Central memory CD8-positive, alpha-beta T cell (primary cell): ENCODE results near the gene SVEP1.

Experiments used
- ATAC-seq: fragments of 150-1000 bp; cut with Tn5 transposase; replicated peaks from 2 replicates; pipeline ENCODE4 v1.10.0; 2022; ENCODE audit warnings: mild to moderate bottlenecking, moderate FRiP score, moderate number of reproducible peaks; ENCODE audit not compliant: poor library complexity, severe bottlenecking; ENCODE audit errors: extremely low read depth
- DNase-seq, 2 donors: peaks; one replicate each; pipeline ENCODE4 v3.0.0; 2021; ENCODE audit warnings: low spot score in 2 of 2
- H3K27ac Mint-ChIP-seq: one replicate; pipeline ENCODE4 v1.8.0; 2022; ENCODE audit warnings: low read depth, mild to moderate bottlenecking, moderate library complexity, mixed read lengths
- H3K27me3 Mint-ChIP-seq: one replicate; pipeline ENCODE4 v1.8.0; 2022; ENCODE audit warnings: mixed read lengths
- H3K36me3 Mint-ChIP-seq: one replicate; pipeline ENCODE4 v1.8.0; 2022; ENCODE audit warnings: mild to moderate bottlenecking, moderate library complexity, mixed read lengths; ENCODE audit not compliant: insufficient read depth
- H3K4me1 Mint-ChIP-seq: one replicate; pipeline ENCODE4 v1.8.0; 2022; ENCODE audit warnings: mixed read lengths
- H3K4me3 Mint-ChIP-seq: one replicate; pipeline ENCODE4 v1.8.0; 2022; ENCODE audit warnings: mild to moderate bottlenecking, moderate library complexity, mixed read lengths
- H3K9me3 Mint-ChIP-seq: one replicate; pipeline ENCODE4 v1.8.0; 2022; ENCODE audit warnings: mixed read lengths

Gene SVEP1

GRCh38 chr9:110601098-110601497, 21.6 kb upstream of the SVEP1 start:
- no peak for DNase-seq
- H3K4me1 Mint-ChIP-seq, result no peaks in the 10 kb centered on the region
- peaks cover 6% of the 10 kb centered on the region for H3K9me3 Mint-ChIP-seq
- H3K27me3 Mint-ChIP-seq, result no peaks in the 10 kb centered on the region
- H3K27ac Mint-ChIP-seq, result no peak overlapping the region
- ATAC-seq, result no peak
- H3K36me3 Mint-ChIP-seq, result no peaks in the 10 kb centered on the region
- no peak overlapping the region for H3K4me3 Mint-ChIP-seq

GRCh38 chr9:110599468-110599867, 19.9 kb upstream of the SVEP1 start:
- Mint-ChIP-seq H3K9me3 (peaks cover 10% of the 10 kb centered on the region), H3K27me3 (no peaks in the 10 kb centered on the region), H3K4me3 (no peak overlapping the region), H3K36me3 (no peaks in the 10 kb centered on the region), H3K27ac (no peak overlapping the region), H3K4me1 (no peaks in the 10 kb centered on the region)
- ATAC-seq (no peak), DNase-seq (no peak)

GRCh38 chr9:110592044-110592830, 12.7 kb upstream of the SVEP1 start:
- Mint-ChIP-seq H3K27ac (no peak overlapping the region), H3K9me3 (peaks cover 9% of the 10 kb centered on the region), H3K4me1 (no peaks in the 10 kb centered on the region), H3K4me3 (no peak overlapping the region), H3K27me3 (no peaks in the 10 kb centered on the region), H3K36me3 (no peaks in the 10 kb centered on the region)
- DNase-seq (no peak), ATAC-seq (no peak)

GRCh38 chr9:110591526-110591925, 12.0 kb upstream of the SVEP1 start:
- Mint-ChIP-seq H3K4me3 (no peak overlapping the region), H3K4me1 (no peaks in the 10 kb centered on the region), H3K27me3 (no peaks in the 10 kb centered on the region), H3K9me3 (peaks cover 11% of the 10 kb centered on the region), H3K27ac (no peak overlapping the region), H3K36me3 (no peaks in the 10 kb centered on the region)
- ATAC-seq (no peak), DNase-seq (no peak)

DNA sequence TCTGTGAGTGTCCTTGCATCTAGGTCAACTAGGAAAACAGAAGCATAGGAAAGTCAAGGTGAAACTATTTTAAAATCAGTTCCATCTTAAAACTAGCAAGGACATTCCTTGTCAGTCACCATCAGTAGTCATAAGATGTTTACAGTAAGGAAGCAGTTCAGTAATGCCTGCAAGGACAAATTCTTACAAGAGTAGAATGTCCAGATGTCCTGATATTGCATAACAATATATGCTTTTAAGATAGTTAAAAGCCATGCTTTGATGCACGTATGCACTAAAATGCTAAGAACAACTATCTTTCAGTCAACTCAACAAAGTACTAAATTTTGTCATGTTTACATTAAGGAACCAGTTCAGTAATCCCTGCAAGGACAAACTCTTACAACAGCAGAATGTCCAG, 11.3 kb upstream of the SVEP1 start:
- Mint-ChIP-seq H3K4me1 (no peaks in the 10 kb centered on the region), H3K27me3 (no peaks in the 10 kb centered on the region)
- no peak for ATAC-seq

GRCh38 chr9:110588296-110588695, 8.8 kb upstream of the SVEP1 start:
- no peaks in the 10 kb centered on the region for H3K27me3 Mint-ChIP-seq
- no peak overlapping the region for H3K4me3 Mint-ChIP-seq
- DNase-seq, result no peak
- H3K4me1 Mint-ChIP-seq, result no peaks in the 10 kb centered on the region
- no peak for ATAC-seq
- no peaks in the 10 kb centered on the region for H3K36me3 Mint-ChIP-seq
- peaks cover 17% of the 10 kb centered on the region for H3K9me3 Mint-ChIP-seq
- H3K27ac Mint-ChIP-seq, result no peak overlapping the region

More for the DNA sequence above, 11.3 kb upstream of the SVEP1 start:
- Mint-ChIP-seq H3K9me3 (peaks cover 14% of the 10 kb centered on the region), H3K36me3 (no peaks in the 10 kb centered on the region), H3K27ac (no peak overlapping the region), H3K4me3 (no peak overlapping the region)
- DNase-seq, result no peak

DNA sequence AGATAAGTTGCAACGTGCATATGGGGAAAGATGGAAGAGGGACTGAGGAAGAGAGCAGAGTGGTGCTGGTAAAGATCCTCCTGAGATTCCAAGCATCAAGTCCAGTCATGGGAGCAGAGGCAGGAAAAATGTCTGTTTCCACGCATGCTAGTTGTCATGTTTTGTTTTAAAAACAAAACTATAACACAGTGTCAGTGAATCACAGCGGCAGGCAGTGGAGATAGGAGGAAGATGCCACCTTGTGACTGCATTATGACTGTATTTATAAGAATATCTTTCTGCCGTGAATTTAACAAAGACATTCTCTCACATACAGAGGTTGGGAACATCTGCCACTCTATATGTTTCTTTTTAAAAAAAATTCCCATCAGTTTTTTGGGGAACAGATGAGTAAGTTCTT, 3.7 kb upstream of the SVEP1 start:
- peaks cover 24% of the 10 kb centered on the region for H3K27me3 Mint-ChIP-seq
- no peak overlapping the region for H3K4me3 Mint-ChIP-seq
- no peak for ATAC-seq
- no peaks in the 10 kb centered on the region for H3K36me3 Mint-ChIP-seq
- no peaks in the 10 kb centered on the region for H3K4me1 Mint-ChIP-seq
- H3K9me3 Mint-ChIP-seq, result peaks cover 12% of the 10 kb centered on the region
- H3K27ac Mint-ChIP-seq, result no peak overlapping the region
- DNase-seq, result no peak

- no peak overlapping the region for H3K27ac Mint-ChIP-seq
- no peaks in the 10 kb centered on the region for H3K36me3 Mint-ChIP-seq
- H3K4me3 Mint-ChIP-seq, result no peak overlapping the region
- ATAC-seq, result no peak
- no peaks in the 10 kb centered on the region for H3K4me1 Mint-ChIP-seq
- peaks cover 12% of the 10 kb centered on the region for H3K9me3 Mint-ChIP-seq
- no peak for DNase-seq
- H3K27me3 Mint-ChIP-seq, result peaks cover 25% of the 10 kb centered on the region
Observed at GRCh38 chr9:110582156-110582555, 2.6 kb upstream of the SVEP1 start.

DNA sequence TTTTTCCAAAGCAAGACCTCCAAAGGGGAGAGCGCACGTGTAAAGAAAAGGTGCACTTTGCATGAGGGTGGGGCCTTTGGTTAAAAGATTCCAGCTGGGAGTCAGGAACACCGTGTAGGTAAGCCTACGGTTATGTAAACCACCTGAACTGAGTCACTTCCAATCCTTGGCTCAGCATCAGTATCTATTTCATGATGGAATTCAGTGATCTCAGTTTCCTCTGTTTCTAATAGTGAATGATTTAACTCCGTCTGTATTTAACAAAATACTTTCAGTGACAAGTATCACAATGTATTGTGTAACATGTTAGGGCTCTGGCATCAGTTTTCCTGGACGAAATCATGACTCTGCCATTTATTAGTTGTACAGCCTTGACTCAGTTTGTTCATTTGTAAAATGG, 1.3 kb upstream of the SVEP1 start:
- peaks cover 6% of the 10 kb centered on the region for H3K9me3 Mint-ChIP-seq
- H3K4me3 Mint-ChIP-seq, result no peak overlapping the region
- DNase-seq, result no peak
- peaks cover 25% of the 10 kb centered on the region for H3K27me3 Mint-ChIP-seq
- H3K27ac Mint-ChIP-seq, result no peak overlapping the region
- ATAC-seq, result no peak
- no peaks in the 10 kb centered on the region for H3K36me3 Mint-ChIP-seq
- no peaks in the 10 kb centered on the region for H3K4me1 Mint-ChIP-seq

- Mint-ChIP-seq H3K27ac (peak overlapping the region; percentile 51), H3K9me3 (no peaks in the 10 kb centered on the region), H3K4me3 (no peak overlapping the region), H3K36me3 (no peaks in the 10 kb centered on the region), H3K27me3 (peaks cover 25% of the 10 kb centered on the region), H3K4me1 (no peaks in the 10 kb centered on the region)
- DNase-seq (no peak), ATAC-seq (no peak)
Observed at GRCh38 chr9:110579862-110580219, 300 bp upstream of the SVEP1 start.

DNA sequence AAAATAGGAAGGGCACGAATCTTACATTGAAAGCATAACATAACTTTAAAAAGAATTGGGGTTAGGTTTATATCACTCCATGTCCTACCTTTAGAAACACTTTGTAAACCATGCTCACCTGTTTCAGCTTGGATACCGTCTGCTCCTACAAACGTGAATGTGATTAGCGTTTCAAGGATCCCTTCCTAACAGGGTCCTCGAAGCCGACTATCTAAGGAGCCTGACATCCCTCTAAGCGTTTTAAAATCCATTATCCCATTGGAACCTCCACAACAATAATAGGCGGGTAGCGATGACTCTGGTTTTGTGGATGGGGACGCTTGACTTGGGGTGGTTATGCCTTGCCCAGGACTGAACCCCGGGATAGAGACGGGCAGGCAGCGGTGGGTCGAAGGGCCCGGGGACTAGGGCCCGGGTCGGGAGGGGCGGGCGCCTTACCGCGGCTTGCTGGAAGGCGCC, 937 bp downstream of the SVEP1 start:
- DNase-seq (no peak), ATAC-seq (no peak)
- peaks cover 25% of the 10 kb centered on the region for H3K27me3 Mint-ChIP-seq
- no peaks in the 10 kb centered on the region for H3K4me1 Mint-ChIP-seq
- H3K4me3 Mint-ChIP-seq, result no peak overlapping the region
- H3K36me3 Mint-ChIP-seq, result no peaks in the 10 kb centered on the region
- no peak overlapping the region for H3K27ac Mint-ChIP-seq
- no peaks in the 10 kb centered on the region for H3K9me3 Mint-ChIP-seq

DNA sequence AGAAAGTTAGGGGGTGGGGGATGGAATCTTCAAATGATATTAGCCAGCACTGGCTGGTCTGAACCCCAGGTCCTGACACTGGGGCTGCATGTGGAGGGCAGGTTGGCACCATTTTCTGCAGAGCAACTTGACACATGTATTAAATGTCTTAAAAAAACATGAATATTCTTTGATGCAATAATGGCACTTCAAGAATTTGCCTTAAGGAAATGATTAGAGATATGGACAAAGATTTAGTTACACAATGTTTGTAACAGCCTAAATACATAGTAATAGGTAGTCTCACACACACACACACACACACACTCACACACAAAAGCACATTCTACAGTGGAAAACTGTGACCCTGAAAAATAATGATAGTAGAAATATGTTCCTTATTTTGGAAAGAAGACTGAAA, 3.6 kb downstream of the SVEP1 start:
- ATAC-seq (no peak), DNase-seq (no peak)
- Mint-ChIP-seq H3K4me1 (no peaks in the 10 kb centered on the region), H3K4me3 (no peak overlapping the region), H3K27ac (no peak overlapping the region), H3K9me3 (no peaks in the 10 kb centered on the region), H3K27me3 (peaks cover 25% of the 10 kb centered on the region), H3K36me3 (no peaks in the 10 kb centered on the region)

- H3K9me3 Mint-ChIP-seq, result peaks cover 3% of the 10 kb centered on the region
- DNase-seq, result no peak
- H3K27ac Mint-ChIP-seq, result no peak overlapping the region
- no peak for ATAC-seq
- peaks cover 20% of the 10 kb centered on the region for H3K27me3 Mint-ChIP-seq
- no peaks in the 10 kb centered on the region for H3K36me3 Mint-ChIP-seq
- H3K4me3 Mint-ChIP-seq, result no peak overlapping the region
- H3K4me1 Mint-ChIP-seq, result no peaks in the 10 kb centered on the region
Observed at GRCh38 chr9:110575169-110575568, 4.4 kb downstream of the SVEP1 start.
